GM21529 (cell line): ENCODE measurements around the gene USP22.

Experiments
- ATAC-seq: cut with Tn5 transposase; IDR thresholded peaks from one replicate; pipeline ENCODE4 v1.9.1; 2021; ENCODE audit not compliant: unreplicated experiment

Gene USP22

GRCh38 chr17:21002309-21003006 is 40.4 kb downstream of the USP22 start:
- no peak for ATAC-seq

DNA sequence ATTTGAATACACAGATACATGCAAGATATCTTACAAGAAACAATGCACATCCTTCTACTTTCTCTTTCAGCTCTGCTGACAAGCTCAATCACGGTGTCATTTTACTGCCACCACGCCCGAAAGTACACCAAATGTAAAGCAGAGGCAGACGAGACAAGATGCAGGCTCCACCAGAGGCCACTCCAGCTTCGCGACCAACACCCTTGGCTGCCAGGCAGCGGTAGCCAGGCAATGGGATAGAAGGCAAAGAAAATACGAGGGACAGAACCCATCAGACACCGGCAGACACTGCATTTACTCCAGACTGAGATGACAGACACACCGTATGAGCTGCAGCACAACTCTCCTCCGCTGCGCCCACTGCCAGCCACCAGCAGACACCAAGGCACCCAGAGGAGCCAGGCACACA is 41.0 kb downstream of the USP22 start:
- no peak for ATAC-seq

DNA sequence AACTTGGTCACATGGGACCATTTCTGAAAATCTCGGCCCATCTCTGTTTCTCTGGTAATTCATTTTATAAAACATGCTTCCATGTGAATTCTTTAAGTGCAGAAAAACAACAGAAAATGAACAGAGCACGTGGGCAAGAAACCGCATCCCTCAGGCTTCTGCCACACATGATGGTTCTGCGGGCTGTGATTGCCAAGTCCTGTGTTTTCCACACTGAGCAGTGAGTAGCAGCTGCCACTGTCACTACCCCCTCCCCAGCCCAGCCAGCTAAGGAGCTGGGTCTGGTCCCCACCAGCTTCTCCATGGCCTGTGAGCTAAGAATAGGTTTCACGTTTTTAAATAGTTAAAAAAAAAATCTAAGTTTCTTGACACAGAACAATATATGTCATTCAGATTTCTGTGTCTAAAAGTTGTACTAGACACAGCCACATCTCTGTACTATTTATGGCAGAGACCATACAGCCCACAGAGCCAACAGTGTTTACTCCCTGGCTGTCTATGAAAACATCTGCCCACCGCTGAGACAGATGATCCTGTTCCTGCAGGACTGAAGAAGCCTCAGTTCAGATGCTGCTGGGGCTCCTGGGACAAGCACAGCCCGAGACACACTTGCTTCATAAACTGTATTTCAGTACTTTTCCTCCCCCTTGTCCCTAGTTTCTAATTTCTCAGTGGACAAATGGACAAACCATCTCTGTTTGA is 41.5 kb downstream of the USP22 start:
- no peak for ATAC-seq

DNA sequence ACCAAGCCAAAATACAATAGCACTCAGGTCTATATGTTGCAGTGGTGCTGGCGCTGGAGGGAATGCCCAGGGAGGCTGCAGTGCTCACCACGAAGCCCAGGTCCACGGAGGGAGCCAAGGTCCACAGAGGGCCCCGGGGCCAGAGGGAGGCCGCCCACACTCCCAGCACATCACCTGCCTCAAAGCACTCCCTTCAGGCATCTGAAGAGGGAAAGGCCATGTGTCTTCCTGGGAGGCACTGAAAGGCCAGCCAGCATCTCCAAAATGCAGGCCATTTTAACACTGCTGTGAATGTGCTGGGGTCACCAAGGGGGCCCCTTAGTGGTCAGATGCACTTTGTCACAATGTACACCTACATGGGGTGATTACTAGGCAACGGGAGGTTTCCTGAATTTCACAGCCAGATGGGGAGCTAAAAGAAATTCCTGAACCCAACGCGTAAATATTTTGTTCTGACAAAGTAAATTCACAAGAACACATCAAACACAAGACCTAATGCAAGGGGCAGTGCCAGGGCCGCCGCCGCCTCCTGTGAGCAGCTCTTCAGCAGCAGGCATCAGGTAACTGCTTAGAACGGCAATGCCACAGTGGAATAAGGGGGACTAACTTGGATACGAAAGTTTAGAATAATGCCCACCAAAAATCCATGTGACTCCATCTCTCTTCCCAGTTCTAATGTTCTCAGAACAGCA is 42.8 kb downstream of the USP22 start:
- ATAC-seq: no peak

- no peak for ATAC-seq
Measured at GRCh38 chr17:20999044-20999573, 43.7 kb downstream of the USP22 start.

GRCh38 chr17:20998571-20999043 is 44.2 kb downstream of the USP22 start:
- no peak for ATAC-seq

DNA sequence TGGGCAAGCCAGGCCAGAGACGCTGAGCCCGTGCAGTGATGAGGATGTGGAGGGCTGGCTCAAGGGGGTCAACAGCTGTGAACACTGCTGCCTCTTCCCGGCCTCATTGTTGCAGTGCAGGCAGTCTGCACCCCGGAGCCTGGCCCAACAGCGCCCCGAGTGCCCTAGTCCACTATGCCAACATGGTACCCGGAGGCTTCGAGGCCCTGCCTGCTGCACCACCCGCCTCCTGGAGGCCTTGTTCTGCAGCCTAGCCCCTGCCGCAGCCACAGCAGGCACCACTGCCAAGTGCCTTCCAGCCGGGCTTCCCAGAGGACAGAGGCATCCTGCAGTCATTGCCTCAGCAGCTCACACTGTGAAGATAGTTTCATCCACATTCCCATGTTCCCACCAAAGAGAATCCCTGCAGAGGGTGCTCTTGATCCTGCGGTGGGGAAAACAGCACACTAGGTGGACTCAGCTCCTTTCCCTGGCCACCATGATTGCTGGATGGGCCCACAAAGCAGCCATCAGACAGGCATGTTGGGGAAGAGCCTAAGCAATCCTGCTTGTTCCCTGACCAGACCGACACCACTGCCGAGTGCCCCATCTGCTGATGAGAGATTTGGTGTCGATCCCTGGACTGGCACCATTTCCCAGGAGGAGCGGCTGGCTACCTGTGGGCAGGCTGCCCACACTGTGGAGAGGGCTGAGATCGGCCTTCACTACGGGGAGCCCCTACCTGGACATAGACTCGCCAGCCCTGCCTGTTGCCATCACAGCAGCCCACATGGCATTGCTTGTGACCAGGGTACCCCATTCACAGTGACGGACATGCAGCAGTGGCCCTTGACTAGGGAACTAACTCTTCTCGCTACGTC is 44.9 kb downstream of the USP22 start:
- no peak for ATAC-seq

- ATAC-seq: no peak
Measured at GRCh38 chr17:20996724-20997615, 45.8 kb downstream of the USP22 start.

- ATAC-seq: no peak
Measured at GRCh38 chr17:20995873-20996723, 46.7 kb downstream of the USP22 start.

DNA sequence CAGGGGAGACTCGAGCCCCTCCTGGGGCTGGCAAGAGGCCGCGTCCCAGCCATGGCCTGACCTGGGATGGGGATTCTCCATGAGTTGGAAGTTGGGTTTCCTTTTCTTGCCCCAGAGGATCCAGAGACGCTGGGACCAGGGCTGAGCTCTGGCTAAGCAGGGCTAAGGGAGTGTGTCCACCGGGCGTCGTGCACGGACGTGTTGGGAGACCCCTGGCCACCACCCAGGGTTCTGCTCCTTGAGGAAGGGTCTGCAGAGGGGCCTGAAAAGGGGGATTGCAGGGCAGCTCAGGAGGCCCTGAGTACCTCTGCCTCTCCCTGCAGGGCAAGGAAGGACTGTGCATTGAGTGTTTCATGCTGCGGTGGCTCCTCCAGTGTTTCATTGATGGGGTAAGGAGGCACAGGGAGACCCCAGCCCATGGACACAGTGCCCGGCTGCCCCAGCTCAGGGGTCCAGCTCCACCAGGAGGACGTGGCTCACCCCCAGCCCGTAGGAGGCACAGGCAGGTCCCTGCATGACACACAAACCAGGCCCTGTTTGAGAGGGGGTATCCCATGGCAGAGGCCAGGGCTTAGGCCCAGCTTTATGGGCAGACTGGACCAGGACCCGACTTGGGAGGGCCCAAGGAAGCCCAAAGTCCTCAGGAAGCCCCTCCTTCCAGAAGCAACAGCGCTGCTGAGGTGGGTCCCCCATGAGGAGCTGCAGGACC is 47.5 kb downstream of the USP22 start:
- no peak for ATAC-seq

- no peak for ATAC-seq
Measured at GRCh38 chr17:20994779-20995149, 48.0 kb downstream of the USP22 start.

- no peak for ATAC-seq
Measured at GRCh38 chr17:20993863-20994778, 48.7 kb downstream of the USP22 start.

DNA sequence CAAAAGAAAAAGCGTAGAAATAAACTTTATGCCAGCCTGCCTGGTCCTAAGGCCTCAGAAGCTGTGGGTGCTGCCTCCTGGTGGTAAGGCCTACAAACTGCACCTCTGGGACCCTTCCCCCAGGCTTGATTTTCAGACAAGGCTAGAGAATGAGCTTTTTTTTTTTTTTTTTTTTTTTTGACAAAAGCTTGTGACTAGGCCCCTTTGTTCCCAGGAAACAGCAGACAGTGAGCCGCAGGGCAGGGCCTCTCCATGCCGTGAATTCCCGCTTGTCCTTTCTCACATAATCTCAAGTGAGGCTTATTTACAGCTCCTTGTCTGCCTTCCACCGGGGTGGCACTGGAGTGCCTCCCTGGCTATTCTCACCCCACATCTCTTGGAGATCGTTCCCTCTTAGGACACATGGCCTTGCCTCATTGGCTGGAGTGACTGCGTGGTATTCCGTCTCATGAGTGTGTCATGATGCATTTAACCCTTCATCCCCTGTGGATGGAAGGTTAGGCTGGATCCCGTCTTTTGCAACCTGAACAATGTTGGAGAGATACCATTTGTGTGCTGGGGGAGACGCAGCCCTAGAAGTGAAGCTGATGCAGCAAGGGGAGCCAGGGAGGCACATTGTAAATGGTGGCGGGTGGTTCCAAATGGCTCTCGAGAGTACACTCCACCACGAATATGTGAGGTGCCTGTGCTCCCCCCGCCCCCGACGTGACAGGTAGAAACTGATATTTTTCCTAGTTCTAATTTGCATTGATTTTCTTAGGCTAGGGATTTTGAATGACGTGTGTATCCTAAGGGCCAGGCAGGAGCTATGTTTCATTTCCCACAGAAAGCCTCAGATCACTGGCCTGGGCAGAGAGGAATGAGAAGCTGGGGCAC is 49.6 kb downstream of the USP22 start:
- ATAC-seq: no peak

GRCh38 chr17:20992416-20992815 is 50.4 kb downstream of the USP22 start:
- ATAC-seq: no peak

- ATAC-seq: no peak
Measured at GRCh38 chr17:20991276-20992037, 51.4 kb downstream of the USP22 start.
